Muscle of leg (tissue), 11 donors: Measurements from ENCODE around the gene NAA10. TPM values are rescaled to one million over a fixed set of nuclear protein-coding genes. Genes with fewer than 3 reads are reported as not detected.

Source experiments
- DNase-seq: peaks from one replicate; pipeline ENCODE4 v3.0.0; 2013
- H3K27ac ChIP-seq: one replicate; pipeline ENCODE4 v1.5.1; 2013; ENCODE audit warnings: mild to moderate bottlenecking, low read length, control low read depth
- H3K27me3 ChIP-seq: one replicate; pipeline ENCODE4 v1.6.1; 2013; ENCODE audit warnings: low read length; ENCODE audit not compliant: control insufficient read depth, insufficient read depth
- H3K36me3 ChIP-seq: one replicate; pipeline ENCODE4 v1.6.1; 2013; ENCODE audit warnings: low read length; ENCODE audit not compliant: control insufficient read depth, insufficient read depth
- H3K4me1 ChIP-seq: one replicate; pipeline ENCODE4 v1.6.1; 2013; ENCODE audit warnings: low read length; ENCODE audit not compliant: control insufficient read depth, insufficient read depth
- H3K4me3 ChIP-seq: one replicate; pipeline ENCODE4 v1.5.1; 2013; ENCODE audit warnings: low read length, control low read depth
- H3K9me3 ChIP-seq: replicated peaks from 2 replicates; pipeline ENCODE4 v1.6.1; 2013; ENCODE audit warnings: low read depth, low read length; ENCODE audit not compliant: control insufficient read depth
- WGBS: methylation state at CpG from one replicate; pipeline ENCODE4 v1.1.5; 2013; ENCODE audit warnings: missing lambda C conversion rate; ENCODE audit not compliant: insufficient coverage; 5-methylcytosine and 5-hydroxymethylcytosine counted together
- polyA plus RNA-seq, 8 donors: library from polyadenylated mRNA; unstranded; fragments of 120-200 nt; gene quantifications; one replicate each; pipeline versions ENCODE4 v1.2.1 to v1.2.3, GENCODE V29; 2013; ENCODE audit warnings: inconsistent platforms in 1 of 8, low replicate concordance in 1 of 8; ENCODE audit not compliant: insufficient read length in 8 of 8, insufficient read depth in 1 of 8
- total RNA-seq: library from RNA; stranded (reverse); fragments of 120-200 nt; gene quantifications from one replicate; pipeline ENCODE4 v1.2.4, GENCODE V29; 2013

Gene NAA10
- total and polyA plus RNA-seq, 9 donors = 42.8 to 77.5 (median 63.3) TPM

GRCh38 chrX:153959649-153960048, 24.8 kb upstream of the NAA10 start:
- no peak for DNase-seq
- Histone ChIP-seq H3K4me3 (no peak overlapping the region), H3K4me1 (no peaks in the 10 kb centered on the region), H3K27ac (no peak overlapping the region), H3K9me3 (no peaks in the 10 kb centered on the region), H3K36me3 (peaks cover 98% of the 10 kb centered on the region), H3K27me3 (peaks cover 12% of the 10 kb centered on the region)
- WGBS = 88% methylated on average over 14 of the region's 15 CpGs

- H3K9me3 ChIP-seq = no peaks in the 10 kb centered on the region
- no peak overlapping the region for H3K27ac ChIP-seq
- H3K4me3 ChIP-seq = no peak overlapping the region
- peaks cover 98% of the 10 kb centered on the region for H3K36me3 ChIP-seq
- peaks cover 10% of the 10 kb centered on the region for H3K27me3 ChIP-seq
- H3K4me1 ChIP-seq = no peaks in the 10 kb centered on the region
- WGBS = 91% methylated on average over 13 of the region's 14 CpGs
- DNase-seq = no peak
These were observed 23.8 kb upstream of the NAA10 start for GRCh38 chrX:153958605-153959004.

GRCh38 chrX:153957224-153957623, 22.4 kb upstream of the NAA10 start:
- Histone ChIP-seq H3K27ac (no peak overlapping the region), H3K27me3 (peaks cover 5% of the 10 kb centered on the region), H3K9me3 (no peaks in the 10 kb centered on the region), H3K36me3 (peaks cover 99% of the 10 kb centered on the region), H3K4me3 (no peak overlapping the region), H3K4me1 (peaks cover 5% of the 10 kb centered on the region)
- WGBS = 90% methylated on average over 14 of the region's 17 CpGs
- no peak for DNase-seq

GRCh38 chrX:153956044-153956907, 21.4 kb upstream of the NAA10 start:
- no peak overlapping the region for H3K27ac ChIP-seq
- peaks cover 99% of the 10 kb centered on the region for H3K36me3 ChIP-seq

GRCh38 chrX:153955228-153955732, 20.4 kb upstream of the NAA10 start:
- H3K4me3 ChIP-seq = no peak overlapping the region
- DNase-seq = no peak
- peaks cover 99% of the 10 kb centered on the region for H3K36me3 ChIP-seq
- WGBS = 72% methylated on average over 10 of the region's 12 CpGs
- H3K9me3 ChIP-seq = no peaks in the 10 kb centered on the region
- no peak overlapping the region for H3K27ac ChIP-seq
- H3K4me1 ChIP-seq = peaks cover 6% of the 10 kb centered on the region
- no peaks in the 10 kb centered on the region for H3K27me3 ChIP-seq

More at GRCh38 chrX:153956044-153956907, 21.4 kb upstream of the NAA10 start:
- Histone ChIP-seq H3K4me1 (peaks cover 5% of the 10 kb centered on the region), H3K27me3 (no peaks in the 10 kb centered on the region), H3K4me3 (no peak overlapping the region), H3K9me3 (no peaks in the 10 kb centered on the region)
- no peak for DNase-seq
- WGBS = 91% methylated on average over 35 of the region's 35 CpGs

GRCh38 chrX:153954558-153955227, 19.9 kb upstream of the NAA10 start:
- 96% methylated on average over 44 of the region's 44 CpGs for WGBS
- no peaks in the 10 kb centered on the region for H3K27me3 ChIP-seq
- no peak overlapping the region for H3K4me3 ChIP-seq
- DNase-seq = no peak
- H3K9me3 ChIP-seq = no peaks in the 10 kb centered on the region
- peaks cover 12% of the 10 kb centered on the region for H3K4me1 ChIP-seq
- H3K36me3 ChIP-seq = peaks cover 99% of the 10 kb centered on the region
- H3K27ac ChIP-seq = no peak overlapping the region

GRCh38 chrX:153953892-153954557, 19.2 kb upstream of the NAA10 start:
- H3K4me1 ChIP-seq = peaks cover 17% of the 10 kb centered on the region
- H3K27ac ChIP-seq = no peak overlapping the region
- peaks cover 98% of the 10 kb centered on the region for H3K36me3 ChIP-seq
- H3K27me3 ChIP-seq = no peaks in the 10 kb centered on the region
- WGBS = 85% methylated on average over 24 of the region's 33 CpGs
- no peak for DNase-seq
- H3K9me3 ChIP-seq = no peaks in the 10 kb centered on the region
- H3K4me3 ChIP-seq = no peak overlapping the region

- WGBS = 34% methylated on average over 27 of the region's 33 CpGs
- DNase-seq = peak; percentile 66
- Histone ChIP-seq H3K27ac (no peak overlapping the region), H3K4me1 (peaks cover 17% of the 10 kb centered on the region), H3K27me3 (peaks cover 2% of the 10 kb centered on the region), H3K36me3 (peaks cover 94% of the 10 kb centered on the region), H3K4me3 (no peak overlapping the region), H3K9me3 (no peaks in the 10 kb centered on the region)
These were observed 18.5 kb upstream of the NAA10 start for GRCh38 chrX:153953342-153953830.

GRCh38 chrX:153952373-153953026, 17.7 kb upstream of the NAA10 start:
- 92% methylated on average over 32 of the region's 32 CpGs for WGBS
- Histone ChIP-seq H3K27ac (no peak overlapping the region), H3K9me3 (no peaks in the 10 kb centered on the region), H3K4me1 (peaks cover 24% of the 10 kb centered on the region), H3K27me3 (peaks cover 2% of the 10 kb centered on the region), H3K36me3 (peaks cover 92% of the 10 kb centered on the region), H3K4me3 (no peak overlapping the region)
- no peak for DNase-seq
